Body of pancreas (tissue), 4 donors: ENCODE data around the gene SMG9.

Experiments used
- CTCF ChIP-seq, 7 experiments: fragments of 450-650 bp in 4 of 7; fragments of 200-600 bp in 3 of 7; sonication (generic) in 3 of 7; IDR thresholded peaks; one replicate each; pipeline ENCODE4 v1.5.1; 2016 to 2019; ENCODE audit warnings: antibody characterized with exemption in 7 of 7
- POLR2A ChIP-seq, 3 donors: fragments of 450-650 bp; IDR thresholded peaks; one replicate each; pipeline ENCODE4 v1.6.1; 2016; ENCODE audit warnings: antibody characterized with exemption in 3 of 3, mild to moderate bottlenecking in 2 of 3

- TF ChIP-seq CTCF (IDR thresholded peaks at IDR 0.05) (no peak), POLR2A (IDR thresholded peaks at IDR 0.05) (no peak)
Measured at GRCh38 chr19:43775299-43775890, 20.6 kb upstream of the SMG9 start.
